Thoracic aorta (tissue), 2 donors: ENCODE measurements around the gene C10orf95. TPM values are rescaled to one million over a fixed set of nuclear protein-coding genes. Genes with fewer than 3 reads are reported as not detected.

Experiments used
- ATAC-seq: fragments of 150-250 bp; one replicate; pipeline ENCODE4 v1.8.0; 2017; ENCODE audit warnings: low read depth; ENCODE audit not compliant: insufficient number of reproducible peaks, low FRiP score
- DNase-seq: peaks from one replicate; pipeline ENCODE4 v3.0.0-alpha.2; 2020; ENCODE audit warnings: low spot score
- H3K27ac ChIP-seq, 2 donors: fragments of 200-600 bp; sonication (generic); 1 replicate in 1 of 2; 2 replicates in 1 of 2; pipeline ENCODE4 v1.5.1; 2016; ENCODE audit warnings: mild to moderate bottlenecking in 2 of 2, moderate library complexity in 2 of 2
- H3K27me3 ChIP-seq: fragments of 200-600 bp; sonication (generic); replicated peaks from 2 replicates; pipeline ENCODE4 v1.6.0; 2016; ENCODE audit warnings: mild to moderate bottlenecking; ENCODE audit not compliant: insufficient read depth
- H3K36me3 ChIP-seq: fragments of 200-600 bp; sonication (generic); one replicate; pipeline ENCODE4 v1.5.1; 2016
- H3K4me1 ChIP-seq, 2 donors: fragments of 200-600 bp; sonication (generic); 1 replicate in 1 of 2; 2 replicates in 1 of 2; pipeline versions ENCODE4 v1.5.1 to v1.6.0; 2016; ENCODE audit warnings: low read depth in 2 of 2, mild to moderate bottlenecking in 1 of 2; ENCODE audit not compliant: control insufficient read depth in 1 of 2
- H3K4me3 ChIP-seq: fragments of 200-600 bp; sonication (generic); 2 replicates; pipeline ENCODE4 v1.5.1; 2016; ENCODE audit warnings: mild to moderate bottlenecking
- H3K9me3 ChIP-seq: fragments of 200-600 bp; sonication (generic); 2 replicates; pipeline ENCODE4 v1.5.1; 2016
- total RNA-seq, 2 donors: library from RNA; depleted of rRNA; stranded (reverse); fragments of >200 nt; gene quantifications; one replicate each; pipeline versions ENCODE4 v1.1.0 to v1.2.3, GENCODE V29; 2016
- TF ChIP-seq, protein P1 (sequence below): fragments of 200-600 bp; sonication (generic); IDR thresholded peaks from one replicate; pipeline ENCODE4 v1.5.1; 2019; ENCODE audit warnings: antibody characterized with exemption

C10orf95 gene
- total RNA-seq, 2 donors from 2014 or later: not detected

DNA sequence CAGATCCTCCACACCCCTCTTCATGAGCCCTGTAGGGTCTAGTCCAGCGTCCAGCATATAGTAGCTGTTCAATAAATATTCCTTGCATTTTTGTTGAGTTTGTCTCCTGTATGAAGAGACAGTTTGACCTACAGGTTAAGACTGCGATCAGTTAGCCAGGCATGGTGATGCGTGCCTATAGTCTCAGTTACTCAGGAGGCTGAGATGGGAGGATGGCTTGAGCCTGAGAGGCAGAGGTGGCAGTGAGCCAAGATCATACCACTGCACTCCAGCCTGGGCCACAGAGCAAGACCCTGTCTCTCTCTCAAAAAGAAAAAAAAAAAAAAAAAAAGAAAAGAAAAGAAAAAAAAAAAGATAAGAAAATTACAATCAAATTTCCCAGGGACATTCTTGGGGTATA, 13.8 kb downstream of the C10orf95 start:
- no peaks in the 10 kb centered on the region for H3K27me3 ChIP-seq
- no peaks in the 10 kb centered on the region for H3K36me3 ChIP-seq
- no peak for ATAC-seq
- DNase-seq: no peak
- H3K4me3 ChIP-seq: no peak overlapping the region
- no peaks in the 10 kb centered on the region for H3K9me3 ChIP-seq
- no peak overlapping the region for H3K27ac ChIP-seq
- peaks cover 12 to 17% of the 10 kb centered on the region in 2 donors for H3K4me1 ChIP-seq
- TF ChIP-seq, protein P1, sequence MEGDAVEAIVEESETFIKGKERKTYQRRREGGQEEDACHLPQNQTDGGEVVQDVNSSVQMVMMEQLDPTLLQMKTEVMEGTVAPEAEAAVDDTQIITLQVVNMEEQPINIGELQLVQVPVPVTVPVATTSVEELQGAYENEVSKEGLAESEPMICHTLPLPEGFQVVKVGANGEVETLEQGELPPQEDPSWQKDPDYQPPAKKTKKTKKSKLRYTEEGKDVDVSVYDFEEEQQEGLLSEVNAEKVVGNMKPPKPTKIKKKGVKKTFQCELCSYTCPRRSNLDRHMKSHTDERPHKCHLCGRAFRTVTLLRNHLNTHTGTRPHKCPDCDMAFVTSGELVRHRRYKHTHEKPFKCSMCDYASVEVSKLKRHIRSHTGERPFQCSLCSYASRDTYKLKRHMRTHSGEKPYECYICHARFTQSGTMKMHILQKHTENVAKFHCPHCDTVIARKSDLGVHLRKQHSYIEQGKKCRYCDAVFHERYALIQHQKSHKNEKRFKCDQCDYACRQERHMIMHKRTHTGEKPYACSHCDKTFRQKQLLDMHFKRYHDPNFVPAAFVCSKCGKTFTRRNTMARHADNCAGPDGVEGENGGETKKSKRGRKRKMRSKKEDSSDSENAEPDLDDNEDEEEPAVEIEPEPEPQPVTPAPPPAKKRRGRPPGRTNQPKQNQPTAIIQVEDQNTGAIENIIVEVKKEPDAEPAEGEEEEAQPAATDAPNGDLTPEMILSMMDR: no peak

DNA sequence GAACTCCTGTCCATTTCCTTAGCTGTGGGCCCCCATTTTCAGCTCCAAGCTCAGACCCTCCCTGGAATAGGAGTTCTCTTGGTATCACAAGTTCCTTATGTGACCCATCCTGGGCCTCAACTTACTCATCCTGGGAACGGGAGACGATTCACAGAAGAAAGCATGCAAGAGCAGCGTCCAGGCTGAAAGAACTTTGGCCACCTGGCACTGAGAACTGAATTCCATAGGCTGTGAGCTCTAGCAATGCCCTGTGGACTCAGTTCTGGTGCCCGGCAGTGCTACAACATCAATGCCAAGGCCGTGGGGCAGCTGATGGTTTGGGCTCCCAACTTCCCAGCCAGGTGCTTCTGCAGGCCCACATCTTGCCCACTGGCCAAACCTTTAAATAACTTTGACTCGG, 15.0 kb downstream of the C10orf95 start:
- H3K27ac ChIP-seq: no peak overlapping the region
- DNase-seq: no peak
- H3K4me1 ChIP-seq: peaks cover 15 to 26% of the 10 kb centered on the region in 2 donors
- H3K36me3 ChIP-seq: no peaks in the 10 kb centered on the region
- TF ChIP-seq, protein P1: no peak
- ATAC-seq: no peak
- H3K4me3 ChIP-seq: peak overlapping the region; percentile 62
- no peaks in the 10 kb centered on the region for H3K27me3 ChIP-seq
- H3K9me3 ChIP-seq: no peaks in the 10 kb centered on the region

DNA sequence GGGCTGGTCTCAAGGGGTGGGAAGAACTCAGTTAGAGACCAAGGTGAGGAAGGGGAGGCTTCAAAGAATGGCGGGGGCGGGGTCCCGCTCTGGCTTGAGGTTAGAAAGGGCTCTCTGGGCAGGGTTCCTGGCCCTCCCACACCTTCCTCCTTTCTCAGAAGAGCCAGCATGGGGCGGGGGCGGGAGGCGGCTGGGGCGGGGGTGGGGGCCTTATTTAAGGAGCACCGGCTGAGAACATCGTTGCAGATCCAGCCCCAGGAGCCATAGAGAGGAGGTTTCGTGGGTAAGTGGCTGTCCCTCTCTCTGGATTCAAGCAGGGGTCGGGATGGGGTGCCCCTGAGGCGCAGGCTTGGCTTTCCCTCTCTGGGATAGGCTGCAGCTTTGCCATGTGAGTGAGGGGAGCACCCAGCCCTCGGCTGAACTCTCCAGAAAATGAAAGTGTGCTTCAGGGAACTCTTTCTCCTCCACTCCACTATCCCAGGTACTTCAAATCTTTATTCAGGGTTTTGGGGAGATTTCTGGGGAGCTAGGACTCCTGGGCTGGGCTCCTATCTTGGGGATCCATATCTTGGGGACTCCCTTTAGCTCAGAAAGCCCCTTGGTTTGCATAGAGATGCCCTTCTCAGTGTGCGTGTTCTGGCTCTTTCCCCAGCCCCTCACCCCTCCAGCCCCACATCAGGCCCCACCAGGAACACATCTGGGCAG, 15.7 kb downstream of the C10orf95 start:
- TF ChIP-seq, protein P1: no peak
- ATAC-seq: no peak
- peaks cover 16 to 29% of the 10 kb centered on the region in 2 donors for H3K4me1 ChIP-seq
- no peaks in the 10 kb centered on the region for H3K36me3 ChIP-seq
- peak overlapping the region; percentile 62 for H3K4me3 ChIP-seq
- H3K9me3 ChIP-seq: no peaks in the 10 kb centered on the region
- DNase-seq: no peak
- H3K27ac ChIP-seq: peak overlapping the region in 1 of 2 donors; percentile 37
- H3K27me3 ChIP-seq: no peaks in the 10 kb centered on the region

DNA sequence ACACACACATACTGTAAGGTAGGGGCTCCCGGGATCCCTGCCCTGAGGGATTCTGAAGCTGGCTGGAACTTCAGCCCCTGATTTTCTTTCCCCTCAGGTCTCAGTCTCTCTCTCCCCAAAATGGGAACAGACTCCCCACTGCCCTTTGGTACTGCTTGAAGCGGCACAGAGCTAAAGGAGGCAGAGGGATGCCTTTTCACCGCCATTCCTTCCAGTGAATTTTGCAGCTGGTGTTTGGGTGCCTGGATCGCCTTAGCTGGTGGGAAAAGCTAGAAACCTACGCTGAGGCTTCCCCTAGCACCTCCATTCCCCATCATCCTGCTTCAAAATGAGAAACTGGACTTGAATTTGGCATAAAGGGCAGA, 16.2 kb downstream of the C10orf95 start:
- peaks cover 16 to 29% of the 10 kb centered on the region in 2 donors for H3K4me1 ChIP-seq
- ATAC-seq: no peak
- H3K4me3 ChIP-seq: peak overlapping the region; percentile 62
- DNase-seq: no peak
- H3K27me3 ChIP-seq: no peaks in the 10 kb centered on the region
- no peaks in the 10 kb centered on the region for H3K9me3 ChIP-seq
- TF ChIP-seq, protein P1: no peak
- H3K36me3 ChIP-seq: no peaks in the 10 kb centered on the region
- H3K27ac ChIP-seq: peak overlapping the region in 1 of 2 donors; percentile 37

DNA sequence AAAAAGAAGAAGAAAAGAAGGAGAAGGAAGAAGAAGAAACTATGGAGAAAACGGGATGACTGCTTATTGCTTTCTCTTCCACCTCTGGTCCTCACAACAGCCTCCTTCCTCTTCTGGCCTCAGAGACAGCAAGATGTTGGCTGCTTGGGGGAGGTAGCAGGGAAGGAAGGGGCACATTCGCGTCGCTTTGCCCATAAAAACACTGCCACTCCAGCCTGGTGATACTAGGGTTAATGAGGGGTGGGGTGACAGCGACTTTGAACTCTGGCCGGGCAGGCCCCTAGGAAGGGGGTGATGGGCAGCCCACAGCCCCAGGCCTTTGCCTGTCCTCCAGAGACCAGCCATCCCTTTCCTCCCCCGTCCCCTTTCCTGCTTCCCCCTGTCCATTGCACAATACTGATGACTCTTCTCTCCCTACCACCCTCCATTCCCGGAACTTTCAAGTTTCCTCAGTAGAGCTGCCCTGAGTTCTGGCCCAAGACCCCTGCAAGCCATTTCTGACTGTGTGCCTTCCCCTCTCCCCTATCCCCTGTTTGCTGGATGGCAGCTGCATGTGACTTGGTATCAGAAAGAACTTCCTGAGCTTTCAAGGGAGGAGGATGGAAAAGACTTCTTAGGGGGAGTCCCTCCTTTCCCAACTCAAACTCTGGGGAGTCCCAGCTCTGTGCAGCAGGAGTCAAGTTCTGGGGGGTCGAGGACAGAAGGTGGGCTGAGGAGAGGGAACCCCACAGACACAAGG, 16.8 kb downstream of the C10orf95 start:
- TF ChIP-seq, protein P1: no peak
- Histone ChIP-seq H3K27me3 (no peaks in the 10 kb centered on the region), H3K9me3 (no peaks in the 10 kb centered on the region), H3K27ac (peak overlapping the region in 1 of 2 donors; percentile 37), H3K4me1 (peaks cover 16 to 29% of the 10 kb centered on the region in 2 donors), H3K36me3 (no peaks in the 10 kb centered on the region), H3K4me3 (peak overlapping the region; percentile 62)
- ATAC-seq (no peak), DNase-seq (no peak)
